Neural cell (in vitro differentiated cells): Measurements from ENCODE around the gene AGBL3.

Source experiments
- CTCF ChIP-seq: fragments of 450-650 bp; IDR thresholded peaks from 2 replicates; pipeline ENCODE4 v1.5.1; 2014; ENCODE audit warnings: antibody characterized with exemption, mild to moderate bottlenecking, moderate library complexity; ENCODE audit not compliant: poor library complexity, severe bottlenecking
- EP300 ChIP-seq: fragments of 450-650 bp; conservative IDR thresholded peaks from 2 replicates; pipeline ENCODE4 v1.6.1; 2014; ENCODE audit warnings: antibody characterized with exemption, mild to moderate bottlenecking, moderate library complexity; ENCODE audit not compliant: poor library complexity, severe bottlenecking
- EZH2 ChIP-seq: fragments of 200-600, 300-800 bp; shearing (Covaris generic), sonication (generic); IDR thresholded peaks from 2 replicates; pipeline ENCODE4 v1.6.1; 2014; ENCODE audit warnings: antibody characterized with exemption, low read length, borderline replicate concordance, mild to moderate bottlenecking; ENCODE audit not compliant: insufficient read depth, poor library complexity, severe bottlenecking
- MXI1 ChIP-seq: fragments of 450-650 bp; conservative IDR thresholded peaks from 2 replicates; pipeline ENCODE4 v1.6.1; 2014; ENCODE audit warnings: antibody characterized with exemption, mild to moderate bottlenecking; ENCODE audit not compliant: poor library complexity, severe bottlenecking
- POLR2AphosphoS5 ChIP-seq: IDR thresholded peaks from 2 replicates; pipeline ENCODE4 v1.6.1; 2012
- RAD21 ChIP-seq: fragments of 450-650 bp; conservative IDR thresholded peaks from 2 replicates; pipeline ENCODE4 v1.6.1; 2014; ENCODE audit warnings: antibody characterized with exemption, mild to moderate bottlenecking, moderate library complexity
- REST ChIP-seq: IDR thresholded peaks from 2 replicates; pipeline ENCODE4 v1.6.1; 2012; ENCODE audit warnings: borderline replicate concordance
- SMC3 ChIP-seq: fragments of 450-650 bp; conservative IDR thresholded peaks from 2 replicates; pipeline ENCODE4 v1.6.1; 2014; ENCODE audit warnings: antibody characterized with exemption, mild to moderate bottlenecking, moderate library complexity; ENCODE audit not compliant: poor library complexity
- TAF1 ChIP-seq: IDR thresholded peaks from 2 replicates; pipeline ENCODE4 v1.6.1; 2012; ENCODE audit warnings: low read depth

- no peak for TF ChIP-seq CTCF
- TF ChIP-seq EZH2: no peak
- no peak for TF ChIP-seq EP300
- TF ChIP-seq MXI1: no peak
- TF ChIP-seq TAF1: no peak
- no peak for TF ChIP-seq SMC3
- TF ChIP-seq POLR2AphosphoS5: no peak
- no peak for TF ChIP-seq RAD21
- TF ChIP-seq REST: no peak
Observed at GRCh38 chr7:135151132-135151531, 164.8 kb downstream of the AGBL3 start.
